HG03457 (cell line): Measurements from ENCODE around the gene SNRPB.

Experiments
- ATAC-seq: cut with Tn5 transposase; IDR thresholded peaks from one replicate; pipeline ENCODE4 v1.9.1; 2021; ENCODE audit warnings: moderate number of reproducible peaks; ENCODE audit not compliant: unreplicated experiment

SNRPB gene

DNA sequence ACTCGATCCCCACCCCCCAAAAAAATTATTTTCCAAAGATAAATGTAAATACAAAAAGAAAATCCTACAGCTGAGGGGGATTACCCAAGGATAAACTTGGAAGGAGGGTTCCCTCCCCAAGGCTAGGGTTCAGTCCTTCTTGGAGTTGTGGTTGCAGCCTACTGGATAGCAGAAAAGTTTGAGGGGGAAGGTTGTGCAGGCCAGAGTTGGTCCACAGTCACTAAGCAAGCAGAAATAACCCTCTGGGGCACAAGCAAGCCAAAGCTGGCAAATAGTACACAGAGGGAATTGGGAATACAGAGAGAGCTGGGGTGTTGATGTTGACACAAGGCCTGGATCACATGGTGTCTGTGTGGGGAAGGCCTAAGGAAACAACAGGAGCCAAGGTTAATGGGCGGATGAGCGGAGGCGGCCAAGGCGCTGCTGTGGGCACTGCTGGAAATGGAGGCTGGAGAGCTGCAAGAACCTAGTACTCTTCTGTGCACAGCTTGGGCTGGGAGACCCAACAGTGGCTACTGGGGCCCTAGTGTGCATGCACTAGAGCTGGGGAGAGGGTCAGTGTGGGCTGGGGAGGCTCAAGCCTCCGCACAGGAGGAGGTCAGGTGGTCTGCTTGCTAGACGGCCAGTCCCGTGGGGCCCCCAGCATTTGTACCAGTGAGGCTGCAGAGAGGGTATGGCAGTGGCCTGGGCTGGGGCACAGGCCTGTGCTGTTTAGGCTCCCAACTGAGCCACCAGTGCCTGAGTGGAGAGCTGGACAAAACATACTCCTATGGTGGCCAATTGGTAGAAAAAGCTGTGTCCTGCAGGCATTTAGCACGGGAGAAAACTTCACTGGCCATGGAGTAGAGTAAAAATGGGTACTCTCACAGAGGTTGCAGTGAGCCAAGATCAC lies 5.5 kb upstream of the SNRPB start:
- no peak for ATAC-seq

DNA sequence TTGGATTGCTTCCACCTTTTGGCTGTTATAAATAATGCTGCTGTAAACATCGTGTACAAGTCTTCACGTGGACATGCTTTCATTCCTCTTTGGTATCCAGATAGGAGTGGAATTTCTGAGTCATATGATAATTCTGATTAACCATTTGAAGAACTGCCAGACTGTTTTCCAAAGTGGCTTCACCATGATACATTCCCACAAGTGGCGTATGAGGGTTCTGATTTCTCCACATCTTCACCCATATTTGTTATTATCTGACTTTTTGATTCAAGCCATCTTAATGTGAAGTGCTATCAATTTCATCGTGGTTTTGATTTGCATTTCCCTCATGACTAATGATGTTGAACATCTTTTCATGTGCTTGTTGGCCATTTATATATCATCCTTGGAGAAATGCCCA lies 2.9 kb upstream of the SNRPB start:
- ATAC-seq, result no peak

DNA sequence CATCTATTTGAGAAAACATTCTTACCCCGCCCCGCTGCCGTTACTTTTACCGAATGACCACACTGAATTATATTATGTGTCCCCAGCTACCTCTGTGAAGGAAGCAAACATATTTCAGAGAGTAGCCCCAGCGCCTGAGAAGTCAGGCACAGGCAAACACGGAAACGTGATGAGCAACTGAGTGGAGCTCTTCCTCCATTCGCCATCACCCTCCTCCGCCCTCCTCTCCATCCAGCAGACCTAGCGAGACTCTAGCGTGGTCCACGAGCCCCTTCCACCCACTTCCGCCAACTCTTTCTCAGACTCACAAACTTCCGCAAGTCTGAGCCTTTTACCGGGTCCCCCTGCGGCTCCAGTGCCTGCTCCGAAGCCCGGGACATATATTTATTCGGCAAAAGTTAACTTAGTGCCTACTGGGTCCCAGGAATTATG lies 582 bp downstream of the SNRPB start:
- peak; percentile 10 for ATAC-seq

DNA sequence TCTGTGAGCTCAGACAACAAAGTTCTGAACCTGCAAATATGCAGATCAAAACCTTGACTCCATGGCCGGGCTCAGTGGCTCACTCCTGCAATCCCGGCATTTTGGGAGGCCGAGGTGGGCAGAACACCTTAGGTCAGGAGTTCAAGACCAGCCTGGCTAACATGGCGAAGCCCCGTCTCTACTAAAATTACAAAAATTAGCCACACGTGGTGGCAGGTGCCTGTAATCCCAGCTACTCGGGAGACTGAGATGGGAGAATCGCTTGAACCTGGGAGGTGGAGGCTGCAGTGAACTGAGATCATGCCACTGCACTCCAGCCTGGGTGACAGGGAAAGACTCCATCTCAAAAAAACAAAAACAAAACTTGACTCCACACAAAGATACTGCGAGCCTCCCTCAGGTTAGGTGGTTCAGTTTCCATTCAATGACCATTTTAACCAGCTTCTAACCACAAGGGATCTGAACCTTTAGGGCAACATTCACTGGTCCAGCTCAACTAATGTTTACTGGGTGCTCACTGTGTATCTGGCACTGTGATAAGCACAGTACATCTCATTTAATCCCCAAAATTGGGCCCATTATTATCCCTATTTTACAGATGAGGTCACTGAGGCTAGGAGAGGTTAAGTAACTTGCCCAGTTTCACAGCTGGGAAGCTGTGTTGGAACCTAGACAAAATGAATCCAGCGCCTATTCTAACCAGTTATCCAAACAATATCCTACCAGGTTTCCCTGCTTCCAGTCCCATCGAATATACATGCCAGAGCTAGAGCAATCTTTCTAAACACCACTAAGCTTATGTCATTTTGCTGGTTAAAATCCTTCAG lies 1.8 kb downstream of the SNRPB start:
- no peak for ATAC-seq

DNA sequence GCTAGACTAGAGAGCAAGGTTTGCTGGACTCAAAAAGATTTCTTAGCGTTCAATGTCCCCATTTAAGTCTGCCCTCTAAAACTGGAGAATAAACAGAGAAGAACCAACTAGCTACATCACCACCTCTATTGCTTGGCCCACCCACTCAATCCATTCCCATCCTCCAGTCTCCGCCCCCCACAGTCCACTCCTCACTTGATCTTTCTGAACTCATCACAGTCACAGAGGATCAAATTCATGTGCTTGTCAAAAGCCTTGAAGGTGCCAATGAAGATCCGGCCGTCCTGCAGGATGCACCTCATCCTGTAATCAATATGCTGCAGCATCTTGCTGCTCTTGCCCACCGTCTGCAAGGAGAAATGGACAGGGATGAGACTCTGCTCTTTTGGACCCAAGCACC lies 3.2 kb downstream of the SNRPB start:
- no peak for ATAC-seq

DNA sequence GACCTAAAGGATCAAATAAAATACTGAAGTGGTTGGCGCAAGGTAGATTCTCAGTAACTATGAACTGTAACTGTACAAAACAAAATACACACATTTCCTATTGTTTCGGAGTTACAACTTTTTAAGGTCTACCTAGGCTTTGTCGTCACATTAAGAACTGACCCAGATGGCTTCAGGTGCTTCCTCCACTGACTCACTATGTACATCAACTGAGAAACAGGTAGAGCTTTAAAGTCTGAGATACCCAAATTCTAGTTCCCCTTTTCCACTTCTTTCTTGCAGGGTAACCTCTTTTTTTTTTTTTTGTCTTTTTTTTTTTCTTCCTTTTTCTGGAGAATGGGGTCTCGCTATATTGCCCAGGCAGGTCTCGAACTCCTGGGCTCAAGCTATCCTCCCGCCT lies 5.5 kb downstream of the SNRPB start:
- ATAC-seq, result no peak

DNA sequence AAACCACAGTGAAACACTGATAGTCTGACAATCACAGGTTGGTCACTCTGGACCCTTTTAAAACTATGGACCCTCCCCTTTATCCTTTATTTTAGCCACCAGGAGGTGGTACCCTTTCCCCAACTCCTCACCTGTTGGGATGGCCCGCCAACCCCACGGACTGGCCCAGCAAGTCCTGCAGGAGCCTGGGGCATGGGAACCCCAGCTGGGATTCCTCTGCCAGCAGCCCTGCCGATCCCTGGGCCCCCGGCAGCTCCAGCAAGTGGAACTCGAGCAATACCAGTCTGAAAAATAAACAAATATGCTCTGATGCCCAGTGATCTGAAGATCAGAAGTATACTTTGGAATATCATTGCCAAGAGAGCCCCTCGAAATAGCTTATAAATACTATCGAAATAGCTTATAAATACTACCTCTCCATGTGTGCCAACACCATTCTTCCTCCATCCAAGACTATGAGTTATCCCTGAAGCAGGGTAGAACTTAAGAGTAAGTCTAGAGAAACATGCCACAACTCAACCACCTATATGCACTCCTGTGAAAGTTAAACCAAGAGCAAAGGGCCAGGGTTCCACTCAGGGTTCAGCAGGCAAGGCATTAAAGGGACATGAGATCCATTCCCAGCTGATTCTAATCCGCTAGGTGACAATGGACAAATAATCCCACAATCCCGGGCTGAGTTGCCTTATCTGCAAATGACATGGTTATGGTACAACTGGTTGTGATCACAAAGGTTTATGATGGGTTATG lies 6.8 kb downstream of the SNRPB start:
- ATAC-seq, result no peak

DNA sequence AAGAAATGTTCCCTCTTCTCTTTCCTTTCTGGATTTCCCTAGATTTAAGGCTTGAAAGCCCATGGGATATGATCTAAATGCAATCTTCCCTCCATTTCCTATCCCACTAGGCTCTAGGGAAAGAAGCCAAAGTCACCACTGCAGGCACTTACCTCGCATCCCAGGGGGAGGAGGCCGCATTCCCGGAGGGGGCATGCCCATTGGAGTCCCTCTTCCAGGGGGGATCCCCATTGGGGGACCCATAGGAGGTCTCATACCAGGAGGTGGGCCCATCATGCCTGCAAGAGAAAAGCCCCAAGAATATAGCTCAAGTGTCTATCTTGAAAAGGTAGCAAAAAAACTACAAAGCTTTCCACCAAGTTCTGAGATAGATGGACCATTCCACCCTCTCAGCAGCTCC lies 8.1 kb downstream of the SNRPB start:
- no peak for ATAC-seq

DNA sequence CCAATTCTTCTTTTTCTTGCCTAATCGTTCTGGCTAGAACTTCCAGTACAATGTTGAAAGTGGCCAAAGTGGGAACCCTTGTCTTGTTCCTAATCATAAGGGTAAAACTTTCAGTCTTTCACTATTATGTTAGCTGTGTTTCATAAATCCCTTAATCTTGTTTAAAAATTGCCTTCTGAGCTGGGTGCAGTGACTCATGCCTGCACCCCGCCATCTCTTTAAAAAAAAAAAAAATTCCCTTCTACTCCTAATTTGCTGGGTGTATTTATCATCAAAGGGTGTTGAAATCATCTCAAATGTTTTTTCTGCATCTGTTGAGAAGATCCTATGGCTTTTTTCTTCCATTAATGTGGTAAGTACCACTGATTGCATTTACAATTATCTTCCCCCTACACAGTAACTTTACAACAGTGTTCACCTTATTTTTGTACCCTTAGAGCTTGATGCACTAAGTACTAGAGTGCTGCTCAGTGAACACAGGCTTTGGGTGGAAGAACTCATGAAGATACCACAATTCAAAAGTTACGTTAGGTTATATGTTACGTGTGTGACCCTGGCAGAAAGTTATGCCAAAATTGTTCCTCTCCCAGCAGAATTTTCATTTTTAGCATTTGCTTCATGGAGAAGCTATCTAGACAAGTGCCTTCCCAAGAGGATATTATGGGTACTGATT lies 9.7 kb downstream of the SNRPB start:
- no peak for ATAC-seq

DNA sequence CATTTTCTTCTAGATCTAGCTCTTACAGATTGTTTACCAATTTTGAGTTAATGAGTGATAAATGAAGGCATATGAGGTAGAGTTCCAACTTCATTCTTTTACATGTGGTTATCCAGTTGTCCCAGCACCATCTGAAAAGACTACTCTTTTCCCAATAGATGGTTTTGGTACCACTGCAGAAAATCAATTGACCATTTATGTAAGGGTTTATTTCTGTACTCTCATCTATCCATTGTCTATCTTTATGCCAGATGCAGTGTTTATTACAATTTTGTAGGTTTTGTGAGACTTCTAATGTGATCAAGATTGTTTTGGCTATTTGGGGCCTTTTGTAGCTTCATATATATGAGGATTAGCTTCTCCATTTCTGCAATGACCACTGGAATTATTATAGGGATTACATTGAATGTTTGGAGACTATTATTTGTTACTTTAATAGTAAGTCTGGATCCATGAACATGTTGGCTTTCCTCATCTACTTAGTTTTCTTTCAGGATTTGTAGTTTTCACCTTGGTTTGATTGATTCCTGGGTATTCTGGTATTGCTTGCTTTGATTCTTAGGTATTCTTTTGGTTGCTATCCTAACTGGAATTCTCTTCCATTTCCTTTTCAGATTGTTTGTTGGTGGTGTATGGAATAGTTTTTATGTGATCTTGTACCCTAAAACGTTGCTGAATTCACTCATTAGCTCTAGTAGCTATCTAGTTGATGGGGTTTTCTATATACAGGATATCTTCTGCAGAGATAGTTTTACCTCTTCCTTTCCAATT lies 10.4 kb downstream of the SNRPB start:
- ATAC-seq, result no peak

DNA sequence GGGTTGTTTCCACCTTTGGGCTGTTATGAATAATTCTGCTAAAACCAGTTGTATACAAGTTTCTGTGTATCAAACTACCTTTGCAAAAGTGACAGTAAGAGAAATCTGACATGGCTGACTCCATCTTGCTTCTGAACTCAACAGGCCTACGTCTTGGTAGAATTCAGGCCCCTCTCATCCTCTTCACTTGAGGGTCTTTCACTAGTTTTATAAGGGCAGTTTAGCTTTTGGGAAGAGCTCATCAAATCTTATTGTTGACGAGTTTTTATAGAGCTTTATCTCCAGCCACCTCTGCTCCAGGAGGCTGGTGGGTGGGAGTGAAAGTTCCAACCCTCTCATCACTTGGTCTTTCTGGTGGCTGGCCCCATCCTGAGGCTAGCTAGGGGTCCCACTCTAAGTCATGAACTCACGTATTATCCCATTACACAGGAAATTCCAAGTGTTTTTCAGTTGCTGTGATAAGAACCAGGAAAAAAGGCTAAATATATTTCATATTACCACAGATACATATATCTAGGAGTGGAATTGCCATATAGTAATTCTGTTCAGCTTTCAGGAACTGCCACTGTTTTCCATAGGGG lies 11.6 kb downstream of the SNRPB start:
- no peak for ATAC-seq

DNA sequence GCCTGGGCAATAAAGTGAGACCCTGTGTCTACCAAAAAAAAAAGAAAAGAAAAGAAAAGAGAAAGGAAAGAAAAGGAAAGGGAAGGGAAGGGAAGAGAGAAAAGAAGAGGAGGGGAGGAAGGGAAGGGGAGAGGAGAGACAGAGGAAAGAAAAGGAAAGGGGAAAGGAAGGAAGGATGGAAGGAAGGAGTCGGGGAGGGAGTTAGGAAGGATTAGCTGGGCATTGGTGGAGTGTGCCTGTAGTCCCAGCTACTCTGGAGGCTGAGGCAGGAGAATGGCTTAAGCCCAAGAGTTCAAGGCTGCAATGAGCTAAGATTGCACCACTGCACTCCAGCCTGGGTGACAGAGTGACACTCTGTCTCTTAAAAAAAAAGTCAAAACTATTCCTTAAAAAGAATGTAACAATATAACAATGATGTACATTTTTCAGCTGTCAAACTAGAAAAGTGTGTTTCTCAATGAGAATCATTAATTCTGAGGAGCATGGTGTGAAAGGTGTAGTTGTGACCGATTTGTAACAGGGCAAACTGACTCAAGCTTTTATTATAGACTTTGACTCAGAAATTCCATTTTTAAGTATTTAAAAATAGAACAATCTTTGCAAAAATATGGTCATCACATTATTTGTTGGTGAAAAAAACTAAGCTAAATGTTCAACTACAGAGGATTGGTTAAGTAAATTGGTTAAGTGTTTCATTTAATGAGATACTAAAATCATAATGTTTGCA lies 14.7 kb downstream of the SNRPB start:
- no peak for ATAC-seq

DNA sequence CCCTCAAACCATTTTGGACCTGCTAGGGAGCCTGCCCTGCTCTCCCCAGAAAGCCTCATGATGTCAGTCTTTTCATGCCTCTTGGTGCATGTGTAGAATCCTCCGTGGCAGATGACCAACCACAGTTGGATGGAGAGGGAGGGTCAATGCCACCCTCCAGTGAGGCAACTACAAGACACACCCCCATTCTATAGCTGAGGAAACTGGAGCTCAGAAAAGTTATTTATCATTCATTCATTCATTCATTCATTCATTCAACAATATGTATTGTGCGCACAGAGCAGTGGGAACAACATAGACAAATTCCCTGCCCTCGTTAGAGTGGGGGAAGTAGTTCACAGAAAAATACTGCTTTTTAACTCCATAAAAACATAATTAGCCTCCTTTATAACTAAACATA lies 16.8 kb downstream of the SNRPB start:
- ATAC-seq, result no peak

DNA sequence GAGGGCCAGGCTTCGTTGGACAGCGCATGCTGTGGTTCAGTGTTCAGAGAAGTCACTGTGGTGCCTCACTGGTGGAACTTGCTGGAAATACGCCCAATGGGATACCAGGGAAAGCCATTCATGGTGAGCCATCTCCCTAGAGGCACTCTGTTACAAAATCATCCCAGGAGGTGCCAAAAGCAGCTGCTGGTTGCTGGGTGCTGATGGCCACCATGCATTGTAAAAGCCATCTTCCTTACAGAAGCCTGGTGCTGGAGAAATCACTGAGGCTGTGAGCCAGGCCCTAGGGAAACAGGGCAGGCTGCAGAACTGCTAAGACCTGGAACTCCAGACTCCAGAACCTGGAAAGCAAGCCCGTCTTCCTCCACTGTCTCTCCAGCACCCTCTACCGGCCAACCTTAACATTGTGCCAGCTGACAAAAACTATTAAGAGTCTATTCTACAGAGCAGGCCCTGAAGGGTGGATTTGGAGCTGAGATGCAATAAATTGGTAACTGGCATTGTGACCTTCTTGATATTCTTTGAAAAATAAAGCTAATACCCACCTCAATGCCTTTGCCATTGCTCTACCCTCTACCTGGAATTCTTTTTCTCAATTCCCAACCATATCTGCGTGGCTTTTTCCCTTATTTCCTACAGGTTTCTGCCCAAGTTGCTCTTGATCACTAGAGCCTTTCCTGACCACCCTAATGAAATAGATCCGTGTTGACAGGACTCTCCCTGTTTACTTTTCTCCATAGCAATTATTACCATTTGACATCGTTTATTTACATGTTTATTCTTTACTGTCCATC lies 18.5 kb downstream of the SNRPB start:
- ATAC-seq, result no peak

DNA sequence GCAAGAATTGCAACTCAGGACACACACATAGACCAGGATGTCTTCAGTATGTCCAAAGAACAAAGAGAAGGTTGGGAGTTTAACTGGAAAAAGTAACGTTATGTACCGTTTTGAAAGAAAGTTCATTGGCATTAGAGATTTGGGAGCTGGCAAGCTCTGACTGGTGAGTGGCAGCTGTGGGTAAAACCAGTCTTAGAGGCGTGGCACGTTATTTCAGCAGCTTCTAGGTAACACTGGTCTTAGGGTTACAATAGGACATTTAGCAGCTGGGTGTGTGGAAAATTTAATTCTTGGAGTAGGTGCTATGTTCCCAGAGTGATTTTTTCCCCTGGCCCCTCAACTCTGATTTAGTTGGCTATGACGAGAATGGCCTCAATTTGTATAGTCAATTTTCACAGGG lies 19.2 kb downstream of the SNRPB start:
- ATAC-seq, result no peak

DNA sequence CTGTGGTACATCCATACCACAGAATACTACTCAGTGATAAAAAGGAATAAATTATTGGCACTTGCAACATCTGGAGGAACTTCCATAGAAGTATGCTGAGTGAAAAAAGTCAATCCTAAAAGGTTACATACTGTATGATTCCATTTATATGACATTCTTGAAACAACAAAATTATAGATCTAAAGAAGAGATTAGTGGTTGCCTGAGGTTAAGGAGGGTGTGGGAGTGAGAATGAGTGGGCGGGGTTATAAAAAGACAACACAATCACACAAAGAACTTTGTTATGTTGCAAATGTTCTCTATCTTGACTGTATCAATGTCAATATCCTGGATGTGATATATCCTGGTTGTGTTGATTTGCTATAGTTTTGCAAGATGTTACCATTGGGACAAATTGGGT lies 21.2 kb downstream of the SNRPB start:
- ATAC-seq, result no peak

DNA sequence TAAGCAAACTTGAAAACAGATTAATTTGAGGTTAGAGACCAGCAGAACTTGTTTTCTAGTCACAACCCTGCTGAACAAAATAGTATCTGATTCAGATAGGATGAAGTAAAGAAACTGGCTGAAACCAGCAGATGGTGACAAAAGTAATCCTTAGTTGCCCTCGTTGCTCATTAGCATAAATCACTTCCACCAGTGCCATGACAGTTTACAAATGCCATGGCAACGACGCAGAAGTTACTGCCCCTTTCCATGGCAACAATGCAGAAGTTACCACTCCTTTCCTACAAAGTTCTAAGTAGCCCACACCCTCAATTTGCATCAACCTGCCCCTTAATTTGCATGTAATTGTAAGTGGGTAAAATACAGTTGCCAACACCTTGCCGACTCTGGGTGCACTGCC lies 23.7 kb downstream of the SNRPB start:
- no peak for ATAC-seq

DNA sequence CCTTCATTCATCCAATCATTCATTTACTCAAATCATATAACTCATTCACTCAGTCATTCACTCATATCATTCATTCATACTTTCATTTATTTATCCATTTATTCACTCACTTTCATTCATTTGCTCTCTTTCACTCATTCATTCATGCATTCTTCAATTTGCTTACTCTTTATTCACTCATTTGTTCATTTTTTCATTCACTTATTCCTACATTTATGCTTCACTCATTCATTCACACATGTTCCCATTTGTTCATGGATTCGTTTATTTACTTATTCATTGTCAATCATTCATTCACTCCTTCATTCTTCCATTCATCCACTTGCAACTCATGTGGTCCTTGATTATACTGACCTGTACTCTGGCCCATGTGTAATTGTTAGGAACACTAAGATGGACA lies 39.4 kb downstream of the SNRPB start:
- no peak for ATAC-seq
